GM19324 (cell line): ENCODE data around the gene ARFGAP3.

Experiments used
- ATAC-seq: cut with Tn5 transposase; IDR thresholded peaks from one replicate; pipeline ENCODE4 v1.9.1; 2021; ENCODE audit warnings: mild to moderate bottlenecking, moderate library complexity; ENCODE audit not compliant: unreplicated experiment, low FRiP score

Gene ARFGAP3

GRCh38 chr22:42866100-42866499 is 9.0 kb upstream of the ARFGAP3 start:
- ATAC-seq = no peak

GRCh38 chr22:42865536-42865935 is 8.5 kb upstream of the ARFGAP3 start:
- ATAC-seq = no peak

- no peak for ATAC-seq
Measured at GRCh38 chr22:42863349-42863961, 6.4 kb upstream of the ARFGAP3 start.

GRCh38 chr22:42862045-42862734 is 5.1 kb upstream of the ARFGAP3 start:
- ATAC-seq = no peak

- no peak for ATAC-seq
Measured at GRCh38 chr22:42860968-42861367, 3.9 kb upstream of the ARFGAP3 start.

GRCh38 chr22:42857845-42858481 is 890 bp upstream of the ARFGAP3 start:
- no peak for ATAC-seq

- ATAC-seq = no peak
Measured at GRCh38 chr22:42856179-42856864, 751 bp downstream of the ARFGAP3 start.

GRCh38 chr22:42855721-42856120 is 1.4 kb downstream of the ARFGAP3 start:
- ATAC-seq = no peak

GRCh38 chr22:42855211-42855610 is 1.9 kb downstream of the ARFGAP3 start:
- ATAC-seq = no peak

GRCh38 chr22:42848941-42849550 is 8.0 kb downstream of the ARFGAP3 start:
- no peak for ATAC-seq

GRCh38 chr22:42847110-42847509 is 10.0 kb downstream of the ARFGAP3 start:
- ATAC-seq = no peak

GRCh38 chr22:42844756-42845155 is 12.3 kb downstream of the ARFGAP3 start:
- ATAC-seq = no peak

GRCh38 chr22:42842658-42843370 is 14.3 kb downstream of the ARFGAP3 start:
- ATAC-seq = no peak

GRCh38 chr22:42841444-42841843 is 15.6 kb downstream of the ARFGAP3 start:
- no peak for ATAC-seq

- ATAC-seq = no peak
Measured at GRCh38 chr22:42837556-42837955, 19.5 kb downstream of the ARFGAP3 start.

GRCh38 chr22:42836026-42836425 is 21.0 kb downstream of the ARFGAP3 start:
- no peak for ATAC-seq

- ATAC-seq = no peak
Measured at GRCh38 chr22:42834177-42834949, 22.7 kb downstream of the ARFGAP3 start.

- no peak for ATAC-seq
Measured at GRCh38 chr22:42833104-42833503, 24.0 kb downstream of the ARFGAP3 start.

GRCh38 chr22:42831712-42832111 is 25.4 kb downstream of the ARFGAP3 start:
- ATAC-seq = no peak
